H1 (cell line): ENCODE measurements around the gene ALK. TPM values are rescaled to one million over a fixed set of nuclear protein-coding genes. Genes with fewer than 3 reads are reported as not detected.

Source experiments
- FOSL1 ChIP-seq: IDR thresholded peaks from 2 replicates; pipeline ENCODE4 v1.6.1; 2011; ENCODE audit warnings: mild to moderate bottlenecking, low read depth, low read length, moderate library complexity; ENCODE audit not compliant: insufficient read depth
- polyA plus RNA-seq, 7 experiments: library from polyadenylated mRNA; depleted of rRNA in 3 of 7; stranded (reverse) in 5 of 7; unstranded in 2 of 7; fragments of >200 nt in 5 of 7; fragments of 200-250 nt in 2 of 7; gene quantifications; 1 replicate in 5 of 7; 2 replicates in 1 of 7; 4 replicates in 1 of 7; pipeline versions ENCODE4 v1.2.1 to v1.2.3, GENCODE V29; 2011 to 2013; ENCODE audit warnings: missing spikeins in 2 of 7, mixed read lengths in 2 of 7
- total RNA-seq: library from RNA; stranded (reverse); fragmentation: NEBNext Ultra II Directional; extraction: Animal tissue kit (Norgen Biotek cat#: 25700); gene quantifications from 2 replicates; pipeline ENCODE4 v1.2.1, GENCODE V29; 2021

Gene ALK
- total and polyA plus RNA-seq, 2 of the 8 experiments (the other 6 are each of a cell fraction or from before 2014, with no cell fraction given), result 0.02 to 0.09 TPM

DNA sequence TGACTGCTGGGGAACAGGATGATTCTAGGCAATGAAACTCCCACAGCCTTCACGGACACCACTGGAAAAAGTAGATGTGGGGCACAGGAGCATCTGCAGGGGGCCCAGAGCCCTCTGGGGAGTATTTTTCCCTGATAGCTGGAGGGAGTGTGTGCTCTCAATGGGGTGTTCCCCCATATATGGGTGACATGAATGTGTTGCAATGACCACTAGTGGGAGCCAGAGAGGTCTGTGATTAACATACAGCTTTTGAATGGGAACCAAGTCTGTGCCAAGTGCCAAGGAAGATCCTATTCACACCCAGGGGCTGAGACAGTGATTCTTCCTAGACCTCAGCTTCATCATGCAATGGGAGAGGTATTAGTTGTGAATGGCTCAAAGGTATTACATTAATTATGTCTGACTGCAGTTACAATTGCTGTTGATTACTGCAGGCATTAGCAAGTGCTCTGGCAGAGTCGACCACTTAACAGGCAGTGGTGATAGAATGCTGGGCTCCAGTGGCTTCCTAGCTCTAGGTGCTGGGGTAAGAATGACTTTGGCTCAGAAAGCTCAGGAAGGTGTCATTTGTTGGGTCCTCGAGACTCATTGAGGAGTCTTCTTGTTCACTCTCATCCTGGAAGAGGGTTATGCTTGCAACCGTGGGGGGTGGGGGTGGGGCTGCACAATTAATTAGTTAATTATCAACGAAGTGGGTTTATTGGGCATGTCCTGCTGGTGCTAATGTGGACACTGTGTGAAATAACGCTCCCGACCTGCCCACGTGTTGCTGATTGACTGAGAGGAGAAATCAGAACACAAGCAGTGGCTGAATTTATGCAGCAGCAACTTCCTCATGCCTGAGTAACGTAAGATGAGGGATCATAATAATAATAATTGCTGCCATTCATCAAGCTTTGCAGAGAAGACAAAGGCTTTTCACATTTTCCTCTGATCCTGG lies 612.0 kb downstream of the ALK start (continued):
- no peak for TF ChIP-seq FOSL1
